Left cardiac atrium (tissue), 4 donors: Measurements from ENCODE around the gene ZNF335. TPM values are rescaled to one million over a fixed set of nuclear protein-coding genes. Genes with fewer than 3 reads are reported as not detected.
"Not testable (repeated sequence)": the region's sequence is repeated elsewhere in the genome, so short reads cannot be mapped to it uniquely, and the experiment has no call there.

ENCODE experiments used
- ATAC-seq, 2 donors: fragments of 200-7000 bp; cut with Tn5 transposase; one replicate each; pipeline ENCODE4 v1.9.1; 2020; ENCODE audit warnings: mild to moderate bottlenecking in 2 of 2, moderate library complexity in 2 of 2
- DNase-seq: peaks from one replicate; pipeline ENCODE4 v3.0.0-alpha.2; 2020
- intact Hi-C, 2 donors: fragments of 100-400 bp; cut with DNase I; formaldehyde crosslinking; loops; one replicate each; pipeline versions ENCODE4 v1.14.1 to v1.15.1; 2022 to 2023
- total RNA-seq, 2 donors: library from RNA; stranded (reverse); fragmentation: NEBNext Ultra II Directional; extraction: Animal tissue kit (Norgen Biotek cat#: 25700); gene quantifications; one replicate each; pipeline ENCODE4 v1.2.1, GENCODE V29; 2021
- donor health status: DM: no; HTN: yes; CAD: no.
- donor health status: DM: no; HTN: yes; CAD: no; lungs with severe emphysema.
- donor health status: DM: yes; HTN: yes; CAD: no.
- donor health status: Dilated cardiomyopathy.

The ZNF335 gene
- total RNA-seq, 2 donors from 2014 or later, result 9.1 to 9.8 TPM

GRCh38 chr20:45962031-45962755 is 9.8 kb downstream of the ZNF335 start:
- no peak for DNase-seq
- intact Hi-C loops, result loop anchor here in 1 of 2 donors (2.0 to 5.0 kb wide), 2 partner anchors 71 to 140 kb away; partner anchors contain the start of genes CTSA and NEURL2
- ATAC-seq, result no peak

DNA sequence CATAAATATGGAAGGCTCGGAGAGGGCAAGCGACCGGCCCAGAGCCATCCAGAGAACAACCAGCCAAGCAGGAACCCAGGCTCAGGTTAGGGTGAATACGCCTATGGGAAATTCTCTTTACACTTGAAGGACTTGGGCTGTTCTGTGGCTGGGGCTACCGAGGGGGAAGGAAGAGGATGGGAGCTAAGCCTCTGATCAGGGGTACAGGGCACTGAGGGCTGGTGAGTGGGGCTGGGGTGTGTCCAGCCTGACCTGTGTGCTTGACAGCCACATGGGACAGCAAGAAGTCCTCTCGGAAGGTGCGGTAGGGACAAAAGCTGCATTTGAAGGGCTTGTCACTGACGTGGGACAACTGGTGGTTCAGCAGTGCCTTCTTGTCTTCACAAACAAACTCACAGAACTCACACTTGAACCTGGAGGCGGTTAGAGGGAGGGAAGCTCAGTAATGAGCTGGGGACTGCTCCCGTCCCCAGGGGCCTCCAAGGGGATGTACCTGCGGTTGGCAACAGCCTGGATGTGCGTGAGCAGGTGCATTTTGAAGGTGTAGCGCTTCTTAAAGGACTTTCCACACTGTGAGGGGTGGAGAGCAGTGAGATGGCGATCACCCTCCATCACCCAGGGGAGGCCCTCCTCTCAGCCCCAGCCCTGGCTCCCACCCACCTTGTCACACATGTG is 11.9 kb downstream of the ZNF335 start:
- no peak for ATAC-seq
- no peak for DNase-seq
- intact Hi-C loops, result loop anchor here (5.0 to 10.0 kb wide), 2 partner anchors 135 to 138 kb away; partner anchors contain the start of gene TNNC2 (in 1 of the 2)

DNA sequence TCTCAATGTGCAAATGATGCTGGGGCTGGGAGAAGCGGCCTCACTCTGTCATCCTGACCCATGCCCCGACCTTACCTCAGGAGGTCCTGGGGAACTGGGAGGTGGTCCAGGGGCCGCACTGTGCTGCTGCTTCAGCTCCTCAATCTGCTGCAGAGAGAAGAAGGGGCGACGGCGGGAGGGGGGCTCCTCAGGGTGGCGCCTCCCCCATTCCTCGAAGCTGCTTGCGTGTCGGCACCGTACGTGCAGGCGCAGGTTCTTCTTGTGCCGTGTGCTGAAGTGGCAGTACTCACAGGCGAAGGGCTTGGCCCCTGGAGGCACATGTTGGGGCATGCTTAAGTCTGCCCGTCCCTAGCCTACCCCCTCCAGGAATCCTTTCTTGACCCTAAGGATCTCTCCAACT is 12.9 kb downstream of the ZNF335 start:
- intact Hi-C loops, result loop anchor here in 1 of 2 donors (10.0 kb wide), 1 partner anchor 134 kb away; the partner anchor contains the start of gene TNNC2
- ATAC-seq (no peak), DNase-seq (no peak)

DNA sequence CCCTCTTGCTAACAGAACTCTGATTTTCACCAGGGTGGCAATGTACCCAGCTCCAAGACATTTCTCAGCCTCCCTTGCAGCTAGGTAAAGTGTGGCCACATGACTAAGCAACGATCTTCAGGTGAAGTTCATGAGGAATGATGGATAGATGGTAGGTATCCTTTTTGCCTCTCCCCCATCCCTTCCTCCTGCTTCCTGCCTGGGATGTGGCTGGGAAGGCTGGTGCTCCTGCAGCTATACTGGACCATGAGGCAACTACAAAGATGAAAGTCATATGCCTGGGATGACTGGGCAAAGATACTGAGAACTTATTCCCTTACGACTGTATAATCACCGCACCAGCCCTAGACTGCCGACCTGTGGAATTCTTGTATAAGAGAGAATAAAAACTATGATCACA is 13.4 kb downstream of the ZNF335 start:
- DNase-seq, result no peak
- no peak for ATAC-seq
- intact Hi-C loops, result loop anchor here in 1 of 2 donors (10.0 kb wide), 1 partner anchor 134 kb away; the partner anchor contains the start of gene TNNC2

- ATAC-seq, result no peak
- DNase-seq, result no peak
- intact Hi-C loops, result loop anchor here in 1 of 2 donors (10.0 kb wide), 1 partner anchor 132 kb away; the partner anchor contains the start of gene TNNC2
Observed at GRCh38 chr20:45957021-45957941, 14.7 kb downstream of the ZNF335 start.

DNA sequence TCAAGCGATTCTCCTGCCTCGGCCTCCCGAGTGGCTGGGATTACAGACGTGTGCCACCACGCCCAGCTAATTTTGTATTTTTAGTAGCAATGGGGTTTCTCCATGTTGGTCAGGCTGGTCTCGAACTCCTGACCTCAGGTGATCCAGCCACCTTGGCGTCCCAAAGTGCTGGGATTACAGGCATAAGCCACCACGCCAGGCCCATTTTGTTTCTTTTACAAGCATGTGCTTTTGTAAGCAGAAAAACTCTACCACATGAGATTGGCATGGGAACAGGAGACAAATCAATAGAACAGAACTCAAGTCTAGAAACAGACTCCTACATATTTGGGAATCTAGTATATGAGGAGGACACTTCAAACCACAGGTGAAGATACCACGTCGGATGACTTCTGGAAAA is 15.7 kb downstream of the ZNF335 start:
- DNase-seq, ATAC-seq: not testable (repeated sequence)
- intact Hi-C loops, result loop anchor here in 1 of 2 donors (10.0 kb wide), 1 partner anchor 132 kb away; the partner anchor contains the start of gene TNNC2

DNA sequence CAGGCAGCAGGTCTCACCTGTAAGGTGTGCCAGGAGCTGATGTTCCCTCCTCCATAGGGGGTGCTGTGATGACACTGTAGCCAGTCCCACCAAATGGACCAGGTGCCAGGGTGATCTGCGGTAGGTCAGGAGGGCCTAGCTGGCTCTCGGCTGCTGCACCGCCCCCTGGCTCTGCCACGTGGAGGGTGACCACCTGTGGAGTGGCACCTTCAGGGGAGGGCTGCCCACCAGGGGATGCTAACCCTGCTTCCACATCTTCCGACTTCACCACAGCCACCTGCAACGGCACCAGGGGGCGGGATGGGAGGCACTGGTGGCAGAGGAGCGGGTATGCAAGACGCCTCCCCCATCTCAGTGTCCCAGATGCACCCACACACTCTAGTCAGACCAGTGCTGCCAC is 18.3 kb downstream of the ZNF335 start:
- ATAC-seq (no peak), DNase-seq (no peak)
- intact Hi-C loops, result loop anchor here in 1 of 2 donors (10.0 kb wide), 1 partner anchor 129 kb away; the partner anchor contains the start of gene TNNC2

GRCh38 chr20:45952861-45953260 is 19.1 kb downstream of the ZNF335 start:
- DNase-seq (no peak), ATAC-seq (no peak)
- intact Hi-C loops, result loop anchor here in 1 of 2 donors (10.0 kb wide), 1 partner anchor 128 kb away; the partner anchor contains the start of gene TNNC2

DNA sequence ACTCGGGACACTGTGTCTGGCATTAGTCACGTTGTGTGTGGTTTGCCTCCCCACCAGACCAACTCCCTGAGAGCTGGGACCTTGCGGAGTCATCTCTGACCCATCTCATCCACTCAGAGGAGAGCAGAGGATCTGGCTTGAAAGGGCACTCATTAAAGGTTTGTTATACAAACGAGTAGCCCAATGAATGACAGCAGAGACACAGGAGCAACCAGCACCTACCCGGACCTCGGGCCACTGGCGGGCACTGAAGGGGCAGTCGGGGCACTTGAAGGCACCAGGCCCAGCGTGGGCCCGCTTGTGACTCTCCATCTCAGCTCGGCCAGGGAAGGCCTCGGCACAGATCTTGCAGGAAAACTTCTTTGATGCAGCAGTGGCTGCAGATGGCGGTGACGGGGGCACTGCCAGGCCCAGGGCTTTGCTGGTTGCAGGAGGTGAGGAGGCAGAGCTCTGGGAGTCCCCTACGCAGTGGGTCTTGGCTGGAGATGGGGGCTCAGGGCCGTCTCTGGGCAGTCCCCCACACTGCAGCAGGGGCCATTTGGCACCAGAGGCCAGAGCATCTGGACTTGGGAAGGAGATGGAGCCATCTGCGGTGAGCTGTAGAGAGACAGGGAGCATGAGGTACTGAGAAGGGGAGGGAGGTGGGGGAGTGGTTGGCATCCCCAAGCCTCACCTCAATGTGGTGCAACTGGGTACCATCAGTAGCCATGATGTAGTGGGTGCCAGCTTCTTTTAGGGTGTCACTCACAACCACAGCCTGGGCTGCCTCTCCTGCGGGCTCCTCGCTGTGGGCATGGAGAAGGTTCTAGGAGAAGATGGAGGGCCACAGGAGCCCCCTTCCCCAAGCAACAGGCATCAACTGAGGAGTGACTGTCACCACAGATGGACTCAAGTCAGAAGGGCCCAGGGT is 19.8 kb downstream of the ZNF335 start:
- no peak for DNase-seq
- intact Hi-C loops, result loop anchor here in 1 of 2 donors (10.0 kb wide), 1 partner anchor 127 kb away; the partner anchor contains the start of gene TNNC2
- ATAC-seq, result no peak

GRCh38 chr20:45950330-45950646 is 21.7 kb downstream of the ZNF335 start:
- ATAC-seq, result no peak
- no peak for DNase-seq
- intact Hi-C loops, result loop anchor here in 1 of 2 donors (10.0 kb wide), 1 partner anchor 125 kb away; the partner anchor contains the start of gene TNNC2

DNA sequence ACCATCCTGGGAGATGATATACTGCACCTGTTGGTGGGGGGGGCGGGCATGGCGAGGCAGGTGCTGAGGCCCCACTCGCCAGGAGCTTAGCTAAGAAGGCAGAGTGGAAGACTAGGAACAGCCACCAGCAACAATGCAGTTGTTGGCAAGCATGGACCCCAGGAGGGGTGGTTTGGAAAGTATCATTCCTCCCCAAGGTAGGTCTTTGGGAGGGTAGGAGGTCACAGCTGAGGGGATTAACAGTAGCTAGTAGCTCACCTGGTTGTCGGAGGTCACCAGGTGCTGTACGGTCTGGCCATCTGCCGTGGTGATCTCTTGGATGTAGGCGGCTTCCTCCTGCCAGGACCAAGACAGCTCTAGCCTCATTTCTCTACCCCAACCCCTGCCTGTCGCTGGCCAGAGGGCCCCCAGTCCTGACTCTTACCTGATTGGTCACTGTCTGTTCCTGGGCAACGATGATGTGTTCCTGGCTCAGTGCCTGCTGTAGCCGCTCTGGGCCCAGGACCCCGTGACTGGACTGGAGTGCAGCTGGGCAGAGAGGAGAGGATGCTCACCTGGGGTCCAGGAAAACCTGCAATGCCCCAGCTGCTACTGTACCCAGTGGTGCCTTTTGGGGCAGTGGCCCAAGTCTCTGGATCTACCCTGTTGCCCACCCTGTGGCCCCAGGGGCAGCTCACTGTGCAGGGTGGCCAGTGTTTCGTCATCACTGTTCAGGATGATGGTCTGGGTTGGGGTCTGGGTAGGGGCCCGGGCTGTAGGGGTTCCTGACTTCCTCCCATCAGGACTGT is 22.3 kb downstream of the ZNF335 start:
- DNase-seq, result no peak
- intact Hi-C loops, result loop anchor here in 1 of 2 donors (10.0 kb wide), 1 partner anchor 125 kb away; the partner anchor contains the start of gene TNNC2
- peak in 1 of 2 donors; percentile 1 for ATAC-seq

DNA sequence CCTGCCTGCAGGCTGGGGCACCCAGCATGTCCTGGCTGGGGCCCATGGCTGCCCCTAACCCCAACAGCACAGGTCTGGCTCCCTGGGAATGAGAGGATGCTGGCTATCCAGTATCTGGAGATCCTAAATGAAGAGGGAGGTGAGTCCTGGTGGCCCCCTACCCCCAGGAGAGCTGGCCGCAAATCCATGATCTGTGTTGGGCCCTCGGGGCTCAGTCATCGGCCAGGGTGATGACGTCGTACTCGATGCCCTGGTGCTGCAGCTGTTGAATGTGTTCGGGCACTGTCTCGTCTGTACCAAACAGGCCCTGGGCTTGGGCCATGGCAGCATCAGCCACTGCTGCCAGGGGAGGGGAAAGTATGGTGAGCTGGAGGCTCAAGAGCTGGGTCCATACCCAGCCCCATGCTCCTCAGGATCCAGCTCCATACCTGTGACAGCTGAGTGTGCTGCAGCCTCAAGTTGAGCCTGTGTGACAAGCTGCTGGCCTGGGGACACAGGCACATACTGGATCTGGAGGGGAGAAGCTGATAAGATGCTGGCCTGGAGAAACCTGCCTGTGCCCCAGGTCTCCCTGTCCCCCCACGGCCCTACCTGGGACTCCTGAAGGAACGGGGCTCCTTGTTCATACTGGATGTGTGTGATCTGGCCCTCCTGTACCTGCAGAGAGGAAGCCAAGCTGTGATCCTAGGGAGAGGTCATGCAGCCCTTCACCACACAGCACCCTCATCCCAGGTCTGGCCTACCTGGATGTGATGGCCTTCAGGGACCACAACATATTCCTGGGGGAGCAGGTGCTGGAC is 23.1 kb downstream of the ZNF335 start:
- no peak for DNase-seq
- intact Hi-C loops, result no loop called here
- no peak for ATAC-seq

GRCh38 chr20:45948261-45948733 is 23.7 kb downstream of the ZNF335 start:
- intact Hi-C loops, result no loop called here
- ATAC-seq (no peak), DNase-seq (no peak)

DNA sequence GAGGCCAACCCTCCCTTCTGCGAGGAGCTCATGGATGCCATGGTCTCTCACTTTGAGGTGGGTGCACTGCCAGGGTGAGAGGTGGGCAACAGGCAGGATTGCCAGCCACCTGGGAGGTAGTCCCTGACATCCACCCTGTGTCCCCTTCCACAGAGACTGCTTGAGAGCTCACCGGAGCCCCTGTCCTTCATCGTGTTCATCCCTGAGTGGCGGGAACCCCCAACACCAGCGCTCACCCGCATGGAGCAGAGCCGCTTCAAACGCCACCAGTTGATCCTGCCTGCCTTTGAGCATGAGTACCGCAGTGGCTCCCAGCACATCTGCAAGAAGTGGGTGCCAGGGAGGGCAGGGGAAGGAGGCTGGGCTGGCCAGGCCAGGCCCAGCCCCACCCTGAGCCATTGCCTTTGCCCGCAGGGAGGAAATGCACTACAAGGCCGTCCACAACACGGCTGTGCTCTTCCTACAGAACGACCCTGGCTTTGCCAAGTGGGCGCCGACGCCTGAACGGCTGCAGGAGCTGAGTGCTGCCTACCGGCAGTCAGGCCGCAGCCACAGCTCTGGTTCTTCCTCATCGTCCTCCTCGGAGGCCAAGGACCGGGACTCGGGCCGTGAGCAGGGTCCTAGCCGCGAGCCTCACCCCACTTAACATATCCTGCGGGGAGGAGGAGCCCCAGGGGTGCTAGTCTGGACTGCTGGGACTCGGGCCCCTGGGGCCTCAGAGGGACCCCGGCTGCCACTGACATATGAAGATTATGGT is 24.7 kb downstream of the ZNF335 start:
- peak in 1 of 2 donors; percentile 4 for ATAC-seq
- intact Hi-C loops, result no loop called here
- DNase-seq, result no peak
